Fibroblast of pulmonary artery (primary cell): ENCODE data around the gene PRRC2B.
A peak's percentile ranks its signal among the peaks of the same experiment; 100 is the strongest.

Source experiments
- DNase-seq: peaks from one replicate; pipeline ENCODE4 v3.0.0-alpha.2; 2010; ENCODE audit warnings: low read depth
- H3K4me3 ChIP-seq: replicated peaks from 2 replicates; pipeline ENCODE4 v1.5.1; 2011; ENCODE audit warnings: low read depth, mild to moderate bottlenecking, control low read depth, low read length, moderate library complexity
- CTCF ChIP-seq: IDR thresholded peaks from 2 replicates; pipeline ENCODE4 v1.5.1; 2011; ENCODE audit warnings: mild to moderate bottlenecking, control low read depth, low read length, inconsistent platforms; ENCODE audit errors: missing control alignments

Gene PRRC2B

DNA sequence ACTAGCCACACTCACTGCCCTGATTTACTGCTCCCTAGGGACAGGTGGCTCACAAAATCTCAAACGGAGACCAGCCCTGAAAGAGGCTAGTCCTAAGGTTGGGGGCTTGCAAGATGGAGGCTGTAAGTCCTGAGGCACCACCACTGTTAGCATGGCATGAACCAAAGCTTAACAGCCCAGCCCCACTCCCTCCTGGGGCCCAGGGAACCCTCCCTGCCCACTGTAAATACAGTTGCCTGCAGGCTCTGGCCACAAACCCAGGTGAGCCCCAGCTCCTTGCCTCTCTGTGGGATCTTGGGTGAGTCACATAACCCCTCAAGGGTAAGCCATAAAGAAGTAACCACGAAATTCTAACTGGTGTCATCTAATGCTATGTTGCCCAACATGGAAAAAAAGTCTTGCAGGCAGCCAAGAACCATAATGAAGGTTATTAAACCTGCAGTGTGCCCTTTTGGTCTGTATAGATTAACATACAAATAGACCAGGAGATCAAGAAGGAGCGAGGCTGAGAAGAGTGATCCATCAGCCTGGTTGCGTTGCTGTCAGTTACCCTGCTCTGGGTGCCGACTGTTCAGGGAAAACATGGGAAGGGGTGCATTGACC is 107.2 kb downstream of the PRRC2B start:
- peak; percentile 16 for DNase-seq
- H3K4me3 ChIP-seq: no peak overlapping the region
- TF ChIP-seq CTCF: no peak

DNA sequence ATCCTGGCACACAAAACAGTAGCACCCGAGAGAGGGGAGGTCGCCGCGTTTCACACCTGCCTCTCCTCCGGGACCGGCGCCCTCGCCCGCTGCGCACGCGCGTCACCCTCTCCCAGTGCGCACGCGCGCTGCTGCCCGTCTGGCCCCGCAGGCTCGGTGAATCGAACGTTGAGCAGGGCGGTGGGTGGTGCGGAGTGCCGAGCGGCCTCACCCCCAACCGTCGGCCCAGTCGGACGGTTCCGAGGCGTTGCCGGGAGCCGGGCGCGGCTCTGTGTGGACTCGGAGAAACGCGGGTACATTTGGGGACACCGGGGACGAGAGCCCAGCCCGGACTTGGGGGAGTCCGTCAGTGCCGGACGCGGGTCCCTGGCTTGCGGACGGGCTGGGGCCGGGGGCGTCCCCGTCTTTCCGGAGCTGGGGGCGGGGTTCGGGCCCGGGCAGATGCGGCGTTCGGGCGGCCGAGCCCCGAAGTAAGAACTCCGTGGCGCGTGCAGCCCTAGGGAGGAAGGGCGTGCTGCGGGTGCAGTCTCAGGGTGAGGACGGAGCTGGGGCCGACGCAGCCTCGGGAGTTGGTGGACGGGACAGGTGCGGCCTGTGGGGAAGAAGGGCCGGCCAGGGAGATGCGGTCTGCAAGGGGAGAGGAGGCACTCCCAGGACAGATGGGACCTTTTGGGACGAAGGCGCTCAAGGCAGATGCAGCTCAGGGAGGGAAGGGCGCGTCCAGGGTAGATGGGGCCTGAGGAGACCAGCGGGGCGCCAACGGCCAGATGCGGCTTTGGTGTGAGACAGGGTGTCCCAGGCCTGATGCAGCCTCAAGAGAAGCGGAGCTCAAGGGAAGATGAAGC is 109.1 kb downstream of the PRRC2B start, which contains the start of gene POMT1:
Gene POMT1 (plus strand): TSS at position 138 of the 845 bp plus-strand sequence. CDS start 1,301 bp downstream, outside the sequence.
- peak within 1 kb of the TSS; percentile 80 for H3K4me3 ChIP-seq
- TF ChIP-seq CTCF: no peak
- peak; percentile 82 for DNase-seq

DNA sequence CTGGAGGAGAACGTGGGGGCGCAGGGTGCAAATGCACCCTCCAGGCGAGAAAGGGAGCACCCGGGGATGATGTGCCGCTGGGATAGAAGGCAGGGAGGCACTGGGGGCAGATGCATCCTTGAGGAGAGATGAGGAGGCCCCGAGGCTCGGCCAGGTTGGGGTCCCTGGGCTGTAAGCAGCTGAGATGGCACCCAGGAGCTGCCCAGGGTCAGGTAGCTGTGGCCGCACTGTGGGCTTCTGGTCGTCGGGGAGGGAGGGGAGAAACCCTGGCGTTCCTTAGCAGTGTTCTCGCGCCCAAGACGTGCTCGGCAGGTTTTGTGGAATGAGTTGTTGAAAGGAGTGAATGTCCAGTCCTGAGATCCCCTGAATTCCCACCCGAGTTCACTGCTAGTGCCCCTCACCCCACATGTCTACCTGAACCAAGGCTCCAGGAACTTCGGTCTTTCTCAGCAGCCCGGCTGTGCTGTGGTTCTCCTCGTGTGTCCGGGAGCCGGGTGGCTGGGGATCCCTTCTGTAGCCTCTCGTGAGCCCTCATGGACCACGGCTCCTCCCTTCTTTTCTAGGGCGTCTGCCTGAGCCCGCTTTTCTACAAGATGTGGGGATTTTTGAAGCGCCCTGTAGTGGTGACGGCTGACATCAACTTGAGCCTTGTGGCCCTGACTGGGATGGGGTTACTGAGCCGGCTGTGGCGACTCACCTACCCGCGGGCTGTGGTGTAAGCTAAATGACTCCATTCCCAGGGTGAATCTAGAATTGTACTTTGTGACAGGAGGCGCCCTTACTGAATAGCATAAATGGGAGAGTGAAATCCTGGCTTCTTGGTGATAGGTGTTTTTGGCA is 110.0 kb downstream of the PRRC2B start:
- no peak for DNase-seq
- H3K4me3 ChIP-seq: peak overlapping the region; percentile 80
- TF ChIP-seq CTCF: no peak

DNA sequence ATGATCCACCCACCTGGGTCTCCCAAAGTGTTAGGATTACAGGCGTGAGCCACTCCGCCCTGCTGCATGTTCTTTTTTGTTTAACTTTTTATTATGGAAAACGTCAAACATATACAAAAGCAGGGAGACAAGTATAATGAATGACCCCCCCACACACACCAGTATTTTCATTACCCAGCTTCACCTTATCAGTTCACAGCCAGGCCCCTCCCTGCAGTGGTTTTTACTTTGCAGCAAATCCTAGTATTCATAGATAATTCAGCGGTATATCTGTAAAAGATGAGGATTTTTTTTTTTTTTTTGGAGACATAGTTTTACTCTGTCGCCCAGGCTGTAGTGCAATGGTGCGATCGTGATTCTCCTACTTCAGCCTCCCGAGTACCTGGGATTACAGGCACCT is 111.1 kb downstream of the PRRC2B start:
- no peak for TF ChIP-seq CTCF
- DNase-seq: no peak
- no peak overlapping the region for H3K4me3 ChIP-seq

DNA sequence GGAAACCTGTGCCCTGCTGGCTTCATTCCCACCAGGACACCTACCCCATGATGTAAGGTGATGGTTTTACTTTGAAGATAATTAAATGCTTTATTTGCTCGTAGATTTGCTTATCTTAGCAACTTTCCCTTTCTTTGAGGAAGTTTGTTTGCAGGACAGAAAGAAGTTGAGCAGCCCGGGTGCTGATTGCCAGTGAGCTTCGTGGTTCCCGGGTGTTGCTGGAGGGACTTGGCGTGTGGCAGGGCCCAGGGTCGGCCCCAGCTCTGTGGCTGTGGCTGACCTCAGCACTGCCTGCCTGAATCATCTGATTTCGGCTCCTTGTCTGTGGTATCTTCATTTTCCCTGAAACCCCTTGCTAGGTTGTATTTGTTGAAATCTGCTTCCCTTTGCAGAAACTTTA is 117.5 kb downstream of the PRRC2B start:
- no peak overlapping the region for H3K4me3 ChIP-seq
- TF ChIP-seq CTCF: no peak
- DNase-seq: no peak

DNA sequence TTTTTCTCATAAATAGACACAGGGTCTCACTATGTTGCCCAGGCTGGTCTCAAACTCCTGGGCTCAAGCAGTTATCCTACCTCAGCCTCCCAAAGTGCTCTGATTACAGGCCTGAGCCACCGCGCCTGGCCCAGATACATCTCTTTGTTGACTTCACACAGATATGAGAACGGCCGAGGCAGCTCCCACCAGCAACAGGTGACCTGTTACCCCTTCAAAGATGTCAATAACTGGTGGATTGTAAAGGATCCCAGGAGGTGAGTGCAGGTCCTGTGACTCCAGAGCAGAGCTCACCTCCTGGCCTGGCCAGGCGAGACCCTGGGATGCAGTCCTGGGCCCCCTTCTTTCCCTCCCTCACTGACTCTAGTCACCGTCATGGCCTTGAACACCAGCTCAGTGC is 118.0 kb downstream of the PRRC2B start:
- no peak for TF ChIP-seq CTCF
- no peak for DNase-seq
- no peak overlapping the region for H3K4me3 ChIP-seq
